ENCODE data around the gene DDC.

DDC gene

GRCh38 chr7:50534690-50535290 is 30.4 kb downstream of the DDC start:
- DNase-seq (ENCODE audit: low read depth) = peak; percentile 91
- H3K4me3 ChIP-seq (ENCODE audit: control insufficient read depth, low read depth, low read length) = no peak overlapping the region
- peak; percentile 4 for TF ChIP-seq CTCF (IDR thresholded peaks at IDR 0.05; ENCODE audit: control insufficient read depth, insufficient read depth, low read depth, low read length, missing control alignments)

GRCh38 chr7:50533866-50534265 is 31.3 kb downstream of the DDC start:
- no peak for TF ChIP-seq CTCF (IDR thresholded peaks at IDR 0.05; ENCODE audit: control insufficient read depth, insufficient read depth, low read depth, low read length, missing control alignments)
- no peak for DNase-seq (ENCODE audit: low read depth)
- H3K4me3 ChIP-seq (ENCODE audit: control insufficient read depth, low read depth, low read length) = no peak overlapping the region

GRCh38 chr7:50531928-50532327 is 33.3 kb downstream of the DDC start:
- TF ChIP-seq CTCF (IDR thresholded peaks at IDR 0.05; ENCODE audit: control insufficient read depth, insufficient read depth, low read depth, low read length, missing control alignments) = no peak
- H3K4me3 ChIP-seq (ENCODE audit: control insufficient read depth, low read depth, low read length) = no peak overlapping the region
- no peak for DNase-seq (ENCODE audit: low read depth)

- H3K4me3 ChIP-seq (ENCODE audit: control insufficient read depth, low read depth, low read length) = no peak overlapping the region
- no peak for TF ChIP-seq CTCF (IDR thresholded peaks at IDR 0.05; ENCODE audit: control insufficient read depth, insufficient read depth, low read depth, low read length, missing control alignments)
- DNase-seq (ENCODE audit: low read depth) = no peak
Measured at GRCh38 chr7:50531401-50531911, 33.7 kb downstream of the DDC start.

- no peak for DNase-seq (ENCODE audit: low read depth)
- no peak for TF ChIP-seq CTCF (IDR thresholded peaks at IDR 0.05; ENCODE audit: control insufficient read depth, insufficient read depth, low read depth, low read length, missing control alignments)
- H3K4me3 ChIP-seq (ENCODE audit: control insufficient read depth, low read depth, low read length) = no peak overlapping the region
Measured at GRCh38 chr7:50530766-50531165, 34.4 kb downstream of the DDC start.

- no peak for TF ChIP-seq CTCF (IDR thresholded peaks at IDR 0.05; ENCODE audit: control insufficient read depth, insufficient read depth, low read depth, low read length, missing control alignments)
- H3K4me3 ChIP-seq (ENCODE audit: control insufficient read depth, low read depth, low read length) = no peak overlapping the region
- no peak for DNase-seq (ENCODE audit: low read depth)
Measured at GRCh38 chr7:50529093-50529862, 35.9 kb downstream of the DDC start.
